HG02884 (cell line): ENCODE measurements around the gene MUC5B.

ENCODE experiments used
- ATAC-seq: cut with Tn5 transposase; IDR thresholded peaks from one replicate; pipeline ENCODE4 v1.9.1; 2021; ENCODE audit warnings: mild to moderate bottlenecking, moderate library complexity; ENCODE audit not compliant: unreplicated experiment

Gene MUC5B

DNA sequence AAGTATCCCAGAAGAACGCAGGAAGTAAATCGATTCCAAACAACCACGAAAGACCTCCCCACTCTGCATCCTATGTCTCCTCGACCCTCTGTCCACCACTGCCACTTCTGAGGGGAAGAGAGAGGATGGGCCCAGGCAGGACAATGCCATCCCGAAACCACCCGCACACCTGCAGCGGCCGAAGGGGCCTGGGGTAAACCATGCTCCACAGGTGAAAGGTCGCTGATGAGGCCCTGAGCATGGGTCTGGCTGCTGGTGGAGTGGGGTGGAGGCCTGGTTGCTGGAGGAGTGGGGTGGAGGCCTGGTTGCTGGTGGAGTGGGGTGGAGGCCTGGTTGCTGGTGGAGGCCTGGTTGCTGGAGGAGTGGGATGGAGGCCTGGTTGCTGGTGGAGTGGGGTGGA, 73.4 kb downstream of the MUC5B start:
- ATAC-seq = no peak

GRCh38 chr11:1297011-1297575, 74.2 kb downstream of the MUC5B start:
- no peak for ATAC-seq

- no peak for ATAC-seq
These were observed 75.0 kb downstream of the MUC5B start for GRCh38 chr11:1297576-1298473.

GRCh38 chr11:1298695-1299492, 76.0 kb downstream of the MUC5B start:
- no peak for ATAC-seq

GRCh38 chr11:1299621-1300020, 76.8 kb downstream of the MUC5B start:
- no peak for ATAC-seq

DNA sequence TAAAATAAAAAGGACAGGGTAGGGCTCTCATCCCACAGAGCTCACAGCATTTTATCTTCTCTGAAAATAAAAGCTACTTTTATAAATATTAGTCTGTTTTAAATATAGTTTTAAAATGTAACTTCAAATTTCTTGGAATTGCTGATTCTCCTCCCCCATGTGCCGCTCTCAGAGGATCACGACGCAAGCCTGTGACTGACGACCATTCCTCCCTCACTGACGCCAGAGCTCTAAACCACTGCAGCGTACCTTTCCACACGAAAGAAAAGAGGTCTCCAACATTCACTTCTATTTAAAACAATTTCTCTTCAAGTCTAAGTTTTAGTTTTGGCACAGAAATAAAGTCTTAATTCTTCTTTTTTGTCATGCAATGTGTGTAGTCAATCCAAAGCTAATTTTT, 77.3 kb downstream of the MUC5B start:
- no peak for ATAC-seq

GRCh38 chr11:1300569-1301187, 77.8 kb downstream of the MUC5B start:
- no peak for ATAC-seq

- no peak for ATAC-seq
These were observed 78.5 kb downstream of the MUC5B start for GRCh38 chr11:1301220-1302000.

- no peak for ATAC-seq
These were observed 79.2 kb downstream of the MUC5B start for GRCh38 chr11:1302041-1302460.

DNA sequence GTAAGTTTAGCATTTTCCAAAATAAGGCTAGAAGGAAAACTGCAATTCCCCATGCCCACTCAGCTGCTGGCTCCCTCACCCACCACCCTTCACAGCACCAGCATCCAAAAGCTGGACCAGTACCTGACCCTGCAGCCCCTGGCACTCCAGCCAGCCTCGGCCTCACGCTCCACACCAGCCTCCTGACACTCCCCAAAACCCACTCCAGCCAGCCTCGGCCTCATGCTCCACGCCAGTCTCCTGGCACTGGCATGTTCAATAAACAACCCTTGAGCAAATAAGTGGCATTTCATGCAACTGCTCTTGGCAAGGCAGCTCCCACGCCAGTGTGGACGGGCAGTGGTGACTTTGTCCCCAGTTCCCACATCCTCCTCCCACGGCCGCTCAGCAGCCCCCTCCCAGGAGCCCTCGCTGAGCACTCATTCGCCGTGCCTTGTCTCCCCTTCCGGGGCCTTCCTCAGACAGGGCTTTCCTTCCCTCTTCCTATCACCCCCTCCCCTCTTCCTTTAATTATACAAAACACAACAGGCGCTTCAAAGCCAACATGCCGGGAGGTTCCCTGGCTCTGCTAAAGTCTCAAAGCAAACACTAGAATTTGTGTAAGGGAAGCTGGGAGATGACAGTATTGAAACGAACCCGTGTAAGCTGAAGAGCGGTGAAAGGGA, 79.7 kb downstream of the MUC5B start:
- ATAC-seq = no peak

DNA sequence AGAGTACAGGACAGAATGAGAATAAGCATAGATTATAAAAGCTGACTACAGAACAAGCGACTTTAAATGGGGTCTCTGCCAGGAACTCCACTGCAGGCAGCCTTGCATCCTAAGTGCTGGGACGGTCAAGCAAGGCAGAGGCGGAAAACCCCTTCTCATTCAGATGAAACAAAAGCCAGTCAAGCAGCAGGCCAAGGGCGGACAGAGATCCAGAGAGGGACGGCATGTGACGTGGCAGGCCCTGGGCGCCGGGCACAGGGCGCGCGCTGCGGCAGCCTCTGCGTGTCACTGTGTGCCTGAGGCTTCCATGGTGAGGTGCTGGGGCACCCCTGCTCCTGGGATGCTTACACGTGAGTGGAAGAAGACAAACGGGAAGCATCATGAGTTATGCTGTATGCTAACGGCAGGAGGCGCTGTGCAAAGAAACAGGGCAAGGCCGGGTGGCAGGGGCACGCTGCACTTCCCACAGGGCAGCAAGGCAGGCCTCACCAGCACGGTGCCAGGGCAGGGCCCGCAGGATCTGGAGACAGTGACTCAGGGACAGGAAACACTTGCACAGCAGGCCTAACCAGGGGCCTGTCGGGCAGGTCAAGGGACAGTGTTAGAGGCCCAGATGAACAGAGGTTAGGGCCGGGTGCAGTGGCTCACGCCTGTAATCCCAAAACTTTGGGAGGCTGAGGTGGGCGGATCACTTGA, 80.4 kb downstream of the MUC5B start:
- no peak for ATAC-seq

GRCh38 chr11:1303973-1304372, 81.1 kb downstream of the MUC5B start:
- no peak for ATAC-seq

DNA sequence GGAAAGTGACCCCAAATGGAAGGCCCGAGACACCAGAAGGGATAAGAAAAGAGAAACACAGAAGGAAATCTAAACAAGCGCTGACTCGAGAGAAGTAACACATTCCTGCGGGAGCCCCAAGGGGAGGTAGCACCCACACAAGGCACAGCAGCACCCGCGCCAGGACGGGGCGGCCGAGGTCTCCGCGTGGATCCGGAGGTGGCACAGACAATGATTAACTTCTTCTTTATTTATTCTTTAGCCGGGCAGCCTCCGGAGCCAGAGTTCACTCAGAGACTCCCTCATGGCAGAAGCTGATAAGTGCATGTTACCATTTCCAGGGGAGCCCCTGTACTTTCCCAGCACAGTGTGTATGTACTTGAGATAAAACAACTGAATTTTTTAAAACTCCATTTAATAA, 81.5 kb downstream of the MUC5B start:
- no peak for ATAC-seq

DNA sequence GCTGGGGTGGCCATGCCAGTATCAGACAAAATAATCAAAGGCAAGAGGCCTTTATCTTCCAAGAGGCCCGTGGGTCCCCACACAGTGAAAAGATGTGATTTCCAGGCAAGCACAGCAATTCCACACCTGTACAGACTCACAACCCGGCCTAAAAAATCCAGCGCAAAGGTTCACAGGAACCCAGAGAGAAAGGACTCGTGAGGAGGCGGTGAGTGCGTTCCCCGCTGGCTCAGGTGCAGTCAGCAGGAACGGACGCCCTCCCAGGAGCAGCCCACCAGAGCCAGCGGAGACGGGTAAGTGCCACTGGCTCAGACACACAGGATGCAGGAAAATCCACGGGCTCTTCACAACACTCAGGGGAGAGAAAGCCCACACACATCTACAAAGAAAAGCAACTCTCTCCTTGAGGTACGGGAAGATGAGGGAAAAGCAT, 82.2 kb downstream of the MUC5B start:
- no peak for ATAC-seq

- no peak for ATAC-seq
These were observed 82.7 kb downstream of the MUC5B start for GRCh38 chr11:1305501-1306056.

- ATAC-seq = no peak
These were observed 83.6 kb downstream of the MUC5B start for GRCh38 chr11:1306186-1307162.

GRCh38 chr11:1307163-1307870, 84.5 kb downstream of the MUC5B start:
- no peak for ATAC-seq
